DOHH2 (cell line): ENCODE measurements around the gene NPFFR2.

Experiments
- H3F3A ChIP-seq: fragments of 200-600 bp; sonication (generic), shearing (Covaris generic); 2 replicates; pipeline ENCODE4 v1.6.0; 2016; ENCODE audit warnings: antibody characterized with exemption, mild to moderate bottlenecking; ENCODE audit not compliant: control insufficient read depth, insufficient read depth
- H3K27ac ChIP-seq: fragments of 200-600 bp; sonication (generic); 2 replicates; pipeline ENCODE4 v1.5.1; 2014; ENCODE audit warnings: low read depth, mild to moderate bottlenecking, low read length, moderate library complexity
- H3K27me3 ChIP-seq: fragments of 200-600 bp; sonication (generic); 2 replicates; pipeline ENCODE4 v1.6.1; 2014; ENCODE audit warnings: mild to moderate bottlenecking, low read length, mixed read lengths; ENCODE audit not compliant: control insufficient read depth
- H3K36me3 ChIP-seq: fragments of 200-600 bp; sonication (generic); 2 replicates; pipeline ENCODE4 v1.6.1; 2014; ENCODE audit warnings: mild to moderate bottlenecking, low read length, moderate library complexity, mixed read lengths; ENCODE audit not compliant: control insufficient read depth
- H3K4me1 ChIP-seq: fragments of 200-600 bp; sonication (generic); 2 replicates; pipeline ENCODE4 v1.6.1; 2014; ENCODE audit warnings: mild to moderate bottlenecking, low read length, mixed read lengths; ENCODE audit not compliant: control insufficient read depth
- H3K4me2 ChIP-seq: fragments of 200-600 bp; sonication (generic); 2 replicates; pipeline ENCODE4 v1.6.0; 2014; ENCODE audit warnings: mild to moderate bottlenecking, low read length, moderate library complexity
- H3K4me3 ChIP-seq: fragments of 200-600 bp; sonication (generic); 2 replicates; pipeline ENCODE4 v1.5.1; 2014; ENCODE audit warnings: mild to moderate bottlenecking, low read length, mixed read lengths
- H3K79me2 ChIP-seq: fragments of 200-600 bp; sonication (generic); 2 replicates; pipeline ENCODE4 v1.6.1; 2014; ENCODE audit warnings: mild to moderate bottlenecking, low read length, mixed read lengths; ENCODE audit not compliant: control insufficient read depth
- H3K9me2 ChIP-seq: fragments of 200-600 bp; sonication (generic); replicated peaks from 2 replicates; pipeline ENCODE4 v1.6.1; 2014; ENCODE audit warnings: mild to moderate bottlenecking, low read length, mixed read lengths; ENCODE audit not compliant: control insufficient read depth
- H3K9me3 ChIP-seq: fragments of 200-600 bp; sonication (generic); 2 replicates; pipeline ENCODE4 v1.6.1; 2014; ENCODE audit warnings: antibody characterized with exemption, low read length, mixed read lengths; ENCODE audit not compliant: control insufficient read depth, insufficient read depth
- H4K20me1 ChIP-seq: fragments of 200-600 bp; sonication (generic); 2 replicates; pipeline ENCODE4 v1.6.0; 2014; ENCODE audit warnings: low read depth, mild to moderate bottlenecking, antibody characterized with exemption, low read length, moderate library complexity; ENCODE audit not compliant: control insufficient read depth, insufficient read depth
- CTCF ChIP-seq: fragments of 200-600 bp; sonication (generic); IDR thresholded peaks from one replicate; pipeline ENCODE4 v1.5.1; 2014; ENCODE audit warnings: antibody characterized with exemption, mild to moderate bottlenecking, low read depth, low read length; ENCODE audit not compliant: poor library complexity, severe bottlenecking
- EZH2phosphoT487 ChIP-seq: fragments of 200-600 bp; sonication (generic); IDR thresholded peaks from 2 replicates; pipeline ENCODE4 v1.6.1; 2017; ENCODE audit warnings: borderline replicate concordance, mild to moderate bottlenecking, antibody characterized with exemption, low read length, moderate library complexity, mixed read lengths

NPFFR2 gene

GRCh38 chr4:72019688-72020087, 12.1 kb upstream of the NPFFR2 start:
- no peaks in the 10 kb centered on the region for H4K20me1 ChIP-seq
- no peak for TF ChIP-seq EZH2phosphoT487
- no peak for TF ChIP-seq CTCF
- no peak overlapping the region for H3K4me2 ChIP-seq
- H3K9me2 ChIP-seq: no peaks in the 10 kb centered on the region
- H3K9me3 ChIP-seq: no peaks in the 10 kb centered on the region
- no peaks in the 10 kb centered on the region for H3K36me3 ChIP-seq
- H3K27ac ChIP-seq: no peak overlapping the region
- no peak overlapping the region for H3K4me3 ChIP-seq
- peaks cover 5% of the 10 kb centered on the region; the same call in 1 of the 2 replicates for H3K4me1 ChIP-seq
- H3K27me3 ChIP-seq: no peaks in the 10 kb centered on the region
- no peaks in the 10 kb centered on the region for H3F3A ChIP-seq
- no peaks in the 10 kb centered on the region for H3K79me2 ChIP-seq

GRCh38 chr4:72022553-72022952, 9.2 kb upstream of the NPFFR2 start:
- Histone ChIP-seq H3K4me2 (no peak overlapping the region), H3K36me3 (no peaks in the 10 kb centered on the region), H3K27ac (no peak overlapping the region), H3K4me3 (no peak overlapping the region), H3F3A (no peaks in the 10 kb centered on the region), H3K27me3 (no peaks in the 10 kb centered on the region), H3K79me2 (no peaks in the 10 kb centered on the region), H3K9me2 (no peaks in the 10 kb centered on the region), H4K20me1 (no peaks in the 10 kb centered on the region), H3K4me1 (peaks cover 5% of the 10 kb centered on the region; the same call in 1 of the 2 replicates), H3K9me3 (no peaks in the 10 kb centered on the region)
- TF ChIP-seq EZH2phosphoT487 (no peak), CTCF (no peak)

GRCh38 chr4:72055566-72055965, 23.8 kb downstream of the NPFFR2 start:
- H3K4me3 ChIP-seq: no peak overlapping the region
- no peak overlapping the region for H3K27ac ChIP-seq
- no peaks in the 10 kb centered on the region for H3K9me2 ChIP-seq
- no peaks in the 10 kb centered on the region for H3K4me1 ChIP-seq
- H3K4me2 ChIP-seq: no peak overlapping the region
- no peaks in the 10 kb centered on the region for H3K9me3 ChIP-seq
- no peaks in the 10 kb centered on the region for H4K20me1 ChIP-seq
- no peaks in the 10 kb centered on the region for H3K36me3 ChIP-seq
- TF ChIP-seq EZH2phosphoT487 (no peak), CTCF (no peak)
- no peaks in the 10 kb centered on the region for H3F3A ChIP-seq
- no peaks in the 10 kb centered on the region for H3K79me2 ChIP-seq
- H3K27me3 ChIP-seq: no peaks in the 10 kb centered on the region

GRCh38 chr4:72063726-72064125, 31.9 kb downstream of the NPFFR2 start:
- Histone ChIP-seq H3K9me3 (no peaks in the 10 kb centered on the region), H3F3A (no peaks in the 10 kb centered on the region), H3K79me2 (no peaks in the 10 kb centered on the region), H3K4me3 (no peak overlapping the region), H4K20me1 (no peaks in the 10 kb centered on the region), H3K4me2 (no peak overlapping the region), H3K27me3 (no peaks in the 10 kb centered on the region), H3K27ac (no peak overlapping the region), H3K36me3 (no peaks in the 10 kb centered on the region), H3K9me2 (no peaks in the 10 kb centered on the region), H3K4me1 (no peaks in the 10 kb centered on the region)
- TF ChIP-seq CTCF (no peak), EZH2phosphoT487 (no peak)
